GM12872 (cell line): ENCODE data around the gene NPIPA1.
"Not testable (repeated sequence)": the region's sequence is repeated elsewhere in the genome, so short reads cannot be mapped to it uniquely, and the experiment has no call there.

ENCODE experiments used
- CTCF ChIP-seq: IDR thresholded peaks from 3 replicates; pipeline ENCODE4 v1.5.1; 2011; ENCODE audit warnings: low read depth, mild to moderate bottlenecking, low read length, moderate library complexity; ENCODE audit not compliant: insufficient read depth

Gene NPIPA1

GRCh38 chr16:14965328-14965727 is 28.1 kb downstream of the NPIPA1 start:
- TF ChIP-seq CTCF = no peak

- TF ChIP-seq CTCF = not testable (repeated sequence)
These were observed 37.6 kb downstream of the NPIPA1 start, which contains the start of gene PDXDC1 for GRCh38 chr16:14974656-14975417. TSS of gene PDXDC1 (plus strand) at chr16:14975026. CDS start at chr16:14975200, 174 bp downstream.

- 0 out of 3 replicates have a peak, but pooled peaks have one; percentile 3 for TF ChIP-seq CTCF
These were observed 38.4 kb downstream of the NPIPA1 start for GRCh38 chr16:14975418-14976194.
